ENCODE measurements around the gene UAP1L1.
A peak's percentile ranks its signal among the peaks of the same experiment; 100 is the strongest.

Gene UAP1L1

GRCh38 chr9:137048655-137049543 lies 28.4 kb upstream of the UAP1L1 start:
- no peak overlapping the region for H3K4me3 ChIP-seq (ENCODE audit: low read length)
- no peak for DNase-seq (ENCODE audit: low read depth)

GRCh38 chr9:137049544-137050449 lies 27.5 kb upstream of the UAP1L1 start:
- TF ChIP-seq CTCF (conservative IDR thresholded peaks at IDR 0.05; ENCODE audit: low read length), result peak; percentile 53
- H3K4me3 ChIP-seq (ENCODE audit: low read length), result no peak overlapping the region
- DNase-seq (ENCODE audit: low read depth), result peak; percentile 24

More at GRCh38 chr9:137048655-137049543, 28.4 kb upstream of the UAP1L1 start:
- no peak for TF ChIP-seq CTCF (conservative IDR thresholded peaks at IDR 0.05; ENCODE audit: low read length)

- DNase-seq (ENCODE audit: low read depth), result no peak
- no peak for TF ChIP-seq CTCF (conservative IDR thresholded peaks at IDR 0.05; ENCODE audit: low read length)
Measured at GRCh38 chr9:137050570-137050969, 26.7 kb upstream of the UAP1L1 start.

GRCh38 chr9:137051145-137051724 lies 26.1 kb upstream of the UAP1L1 start:
- H3K4me3 ChIP-seq (ENCODE audit: low read length), result no peak overlapping the region
- DNase-seq (ENCODE audit: low read depth), result no peak
- TF ChIP-seq CTCF (conservative IDR thresholded peaks at IDR 0.05; ENCODE audit: low read length), result no peak

More at GRCh38 chr9:137050570-137050969, 26.7 kb upstream of the UAP1L1 start:
- H3K4me3 ChIP-seq (ENCODE audit: low read length), result no peak overlapping the region

- no peak for TF ChIP-seq CTCF (conservative IDR thresholded peaks at IDR 0.05; ENCODE audit: low read length)
- no peak overlapping the region for H3K4me3 ChIP-seq (ENCODE audit: low read length)
- DNase-seq (ENCODE audit: low read depth), result no peak
Measured at GRCh38 chr9:137052293-137052692, 25.0 kb upstream of the UAP1L1 start.

GRCh38 chr9:137052998-137053943 lies 24.0 kb upstream of the UAP1L1 start:
- no peak overlapping the region for H3K4me3 ChIP-seq (ENCODE audit: low read length)
- no peak for DNase-seq (ENCODE audit: low read depth)
- no peak for TF ChIP-seq CTCF (conservative IDR thresholded peaks at IDR 0.05; ENCODE audit: low read length)
